Stimulated activated CD4-positive, alpha-beta T cell treated with anti-CD3 and anti-CD28 coated beads, TNF-alpha, amount 100 ng/mL, for 48 hours (primary cell): ENCODE results near the gene SMAD7.
A peak's percentile ranks its signal among the peaks of the same experiment; 100 is the strongest.

ENCODE experiments used
- DNase-seq, 3 donors: peaks; one replicate each; pipeline ENCODE4 v3.0.0-alpha.2; 2020; ENCODE audit warnings: low read depth in 3 of 3

Gene SMAD7

GRCh38 chr18:48914581-48915251 is 36.0 kb downstream of the SMAD7 start:
- DNase-seq, result no peak

GRCh38 chr18:48913775-48914174 is 37.0 kb downstream of the SMAD7 start:
- no peak for DNase-seq

GRCh38 chr18:48913201-48913600 is 37.6 kb downstream of the SMAD7 start:
- DNase-seq, result peak in 1 of 3 donors; percentile 21

- no peak for DNase-seq
Observed at GRCh38 chr18:48910972-48911545, 39.7 kb downstream of the SMAD7 start.

- no peak for DNase-seq
Observed at GRCh38 chr18:48909721-48910120, 41.0 kb downstream of the SMAD7 start.

GRCh38 chr18:48908916-48909315 is 41.8 kb downstream of the SMAD7 start:
- no peak for DNase-seq

GRCh38 chr18:48905513-48905912 is 45.3 kb downstream of the SMAD7 start:
- DNase-seq, result no peak

GRCh38 chr18:48904847-48905394 is 45.8 kb downstream of the SMAD7 start:
- no peak for DNase-seq

- DNase-seq, result no peak
Observed at GRCh38 chr18:48904091-48904490, 46.7 kb downstream of the SMAD7 start.

- no peak for DNase-seq
Observed at GRCh38 chr18:48902856-48903601, 47.7 kb downstream of the SMAD7 start.

GRCh38 chr18:48902023-48902855 is 48.5 kb downstream of the SMAD7 start:
- no peak for DNase-seq

GRCh38 chr18:48901145-48902022 is 49.4 kb downstream of the SMAD7 start:
- DNase-seq, result no peak

GRCh38 chr18:48900469-48900868 is 50.3 kb downstream of the SMAD7 start:
- no peak for DNase-seq

- no peak for DNase-seq
Observed at GRCh38 chr18:48899558-48900174, 51.1 kb downstream of the SMAD7 start.

GRCh38 chr18:48898521-48898920 is 52.2 kb downstream of the SMAD7 start:
- DNase-seq, result no peak

- DNase-seq, result no peak
Observed at GRCh38 chr18:48897531-48897930, 53.2 kb downstream of the SMAD7 start.

- DNase-seq, result peak; percentile 6 to 31 (median 10)
Observed at GRCh38 chr18:48896875-48897511, 53.8 kb downstream of the SMAD7 start.

- DNase-seq, result no peak
Observed at GRCh38 chr18:48896326-48896874, 54.4 kb downstream of the SMAD7 start.

GRCh38 chr18:48894799-48895346 is 55.9 kb downstream of the SMAD7 start:
- DNase-seq, result no peak
